ENCODE measurements around the gene UST. TPM values are rescaled to one million over a fixed set of nuclear protein-coding genes. Genes with fewer than 3 reads are reported as not detected.

Gene UST
- polyA plus RNA-seq, 1 donor (not counting 4 experiments of a cell fraction or from before 2014, with no cell fraction given) = 6.1 TPM

DNA sequence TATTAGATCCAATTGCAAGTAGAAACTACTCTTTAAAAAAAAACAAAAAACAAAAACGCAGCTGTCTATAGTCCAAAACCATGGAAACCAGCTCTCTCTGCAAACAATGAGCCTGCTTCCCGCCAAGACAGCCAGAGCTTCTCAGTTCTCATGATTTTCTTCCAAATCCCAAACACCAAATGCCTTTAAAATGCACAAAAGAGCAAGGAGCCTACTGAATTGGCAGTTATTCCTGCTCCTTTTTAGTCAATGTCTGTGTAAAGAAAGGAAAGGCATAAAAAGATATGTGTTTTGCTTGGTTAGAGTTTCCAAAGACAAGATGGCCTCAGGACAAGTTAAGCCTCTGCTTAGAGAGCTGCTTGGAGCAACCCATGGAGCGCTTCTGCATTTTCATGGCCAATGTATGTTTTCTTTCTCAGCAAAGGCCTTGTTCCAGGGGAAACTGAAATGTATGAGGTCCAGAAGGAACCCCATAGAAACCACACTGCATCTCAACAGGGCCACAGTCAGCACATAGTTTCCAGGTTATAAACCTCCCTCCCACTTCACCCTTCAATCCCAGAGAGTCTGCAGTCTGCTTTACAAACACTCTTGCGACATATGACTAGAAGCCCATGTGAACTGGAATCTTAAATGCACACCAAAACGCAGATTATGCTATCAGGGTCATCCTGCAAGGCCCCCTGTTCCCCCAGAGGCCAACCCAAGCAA, 361.4 kb downstream of the UST start:
- TF ChIP-seq EZH2 (IDR thresholded peaks at IDR 0.05; ENCODE audit: low read length) = no peak
- no peak for TF ChIP-seq CTCF (optimal IDR thresholded peaks at IDR 0.05 in 1 of 3, IDR thresholded peaks at IDR 0.05 in 1 of 3, conservative IDR thresholded peaks at IDR 0.05 in 1 of 3; ENCODE audit: extremely low read depth in 1 of 3, insufficient read depth in 2 of 3, low read length in 3 of 3)
- no peaks in the 10 kb centered on the region for H3K4me1 ChIP-seq (ENCODE audit: control insufficient read depth, extremely low read depth, insufficient read depth, low read length)
- no peaks in the 10 kb centered on the region for H3K27me3 ChIP-seq (ENCODE audit: control insufficient read depth, extremely low read depth, insufficient read depth, low read length)
- no peak overlapping the region for H2AFZ ChIP-seq (ENCODE audit: control insufficient read depth, low read length)
- no peak overlapping the region for H3K4me3 ChIP-seq (ENCODE audit: control insufficient read depth in 2 of 3, extremely low read depth in 1 of 3, insufficient read depth in 2 of 3, low read depth in 1 of 3, low read length in 3 of 3)
- H3K79me2 ChIP-seq (ENCODE audit: control insufficient read depth, insufficient read depth, low read length) = no peaks in the 10 kb centered on the region
- no peak overlapping the region for H3K9ac ChIP-seq (ENCODE audit: control insufficient read depth, extremely low read depth, insufficient read depth, low read length)
- no peak for DNase-seq (ENCODE audit: low read depth, low spot score)
- dilution Hi-C loops (cut with MboI; ENCODE audit: extremely low pct_ligation_motif_present, low sequenced_read_pairs) = no loop called here
- H3K36me3 ChIP-seq (ENCODE audit: control insufficient read depth in 2 of 2, extremely low read depth in 1 of 2, insufficient read depth in 2 of 2, low read length in 2 of 2) = no peaks in the 10 kb centered on the region
- H3K9me3 ChIP-seq (ENCODE audit: control insufficient read depth, low read depth, low read length) = no peaks in the 10 kb centered on the region
- no peaks in the 10 kb centered on the region for H3K9me1 ChIP-seq (ENCODE audit: control insufficient read depth, extremely low read depth, insufficient read depth, low read length)
- H3K4me2 ChIP-seq (ENCODE audit: control insufficient read depth, extremely low read depth, insufficient read depth, low read depth, low read length) = no peak overlapping the region
- no peak for FAIRE-seq
- no peaks in the 10 kb centered on the region for H4K20me1 ChIP-seq (ENCODE audit: control insufficient read depth, extremely low read depth, insufficient read depth, low read length)
- no peak overlapping the region for H3K27ac ChIP-seq (ENCODE audit: control insufficient read depth, insufficient read depth, low read length)

- Histone ChIP-seq H3K9ac (ENCODE audit: control insufficient read depth, extremely low read depth, insufficient read depth, low read length) (no peak overlapping the region), H3K27me3 (ENCODE audit: control insufficient read depth, extremely low read depth, insufficient read depth, low read length) (no peaks in the 10 kb centered on the region), H3K79me2 (ENCODE audit: control insufficient read depth, insufficient read depth, low read length) (no peaks in the 10 kb centered on the region), H3K9me3 (ENCODE audit: control insufficient read depth, low read depth, low read length) (no peaks in the 10 kb centered on the region), H3K9me1 (ENCODE audit: control insufficient read depth, extremely low read depth, insufficient read depth, low read length) (no peaks in the 10 kb centered on the region), H4K20me1 (ENCODE audit: control insufficient read depth, extremely low read depth, insufficient read depth, low read length) (no peaks in the 10 kb centered on the region), H2AFZ (ENCODE audit: control insufficient read depth, low read length) (no peak overlapping the region), H3K4me1 (ENCODE audit: control insufficient read depth, extremely low read depth, insufficient read depth, low read length) (no peaks in the 10 kb centered on the region), H3K27ac (ENCODE audit: control insufficient read depth, insufficient read depth, low read length) (no peak overlapping the region), H3K4me3 (ENCODE audit: control insufficient read depth in 2 of 3, extremely low read depth in 1 of 3, insufficient read depth in 2 of 3, low read depth in 1 of 3, low read length in 3 of 3) (no peak overlapping the region), H3K36me3 (ENCODE audit: control insufficient read depth in 2 of 2, extremely low read depth in 1 of 2, insufficient read depth in 2 of 2, low read length in 2 of 2) (no peaks in the 10 kb centered on the region), H3K4me2 (ENCODE audit: control insufficient read depth, extremely low read depth, insufficient read depth, low read depth, low read length) (no peak overlapping the region)
- dilution Hi-C loops (cut with MboI; ENCODE audit: extremely low pct_ligation_motif_present, low sequenced_read_pairs) = no loop called here
- no peak for DNase-seq (ENCODE audit: low read depth, low spot score)
- FAIRE-seq = no peak
- TF ChIP-seq CTCF (optimal IDR thresholded peaks at IDR 0.05 in 1 of 3, IDR thresholded peaks at IDR 0.05 in 1 of 3, conservative IDR thresholded peaks at IDR 0.05 in 1 of 3; ENCODE audit: extremely low read depth in 1 of 3, insufficient read depth in 2 of 3, low read length in 3 of 3) (no peak), EZH2 (IDR thresholded peaks at IDR 0.05; ENCODE audit: low read length) (no peak)
Observed at GRCh38 chr6:149108749-149109100, 361.9 kb downstream of the UST start.
